HG03565 (cell line): Measurements from ENCODE around the gene MTA3.
"Not testable (repeated sequence)": the region's sequence is repeated elsewhere in the genome, so short reads cannot be mapped to it uniquely, and the experiment has no call there.

Experiments
- ATAC-seq: cut with Tn5 transposase; IDR thresholded peaks from one replicate; pipeline ENCODE4 v1.9.1; 2021; ENCODE audit warnings: mild to moderate bottlenecking, moderate library complexity; ENCODE audit not compliant: unreplicated experiment

The MTA3 gene

DNA sequence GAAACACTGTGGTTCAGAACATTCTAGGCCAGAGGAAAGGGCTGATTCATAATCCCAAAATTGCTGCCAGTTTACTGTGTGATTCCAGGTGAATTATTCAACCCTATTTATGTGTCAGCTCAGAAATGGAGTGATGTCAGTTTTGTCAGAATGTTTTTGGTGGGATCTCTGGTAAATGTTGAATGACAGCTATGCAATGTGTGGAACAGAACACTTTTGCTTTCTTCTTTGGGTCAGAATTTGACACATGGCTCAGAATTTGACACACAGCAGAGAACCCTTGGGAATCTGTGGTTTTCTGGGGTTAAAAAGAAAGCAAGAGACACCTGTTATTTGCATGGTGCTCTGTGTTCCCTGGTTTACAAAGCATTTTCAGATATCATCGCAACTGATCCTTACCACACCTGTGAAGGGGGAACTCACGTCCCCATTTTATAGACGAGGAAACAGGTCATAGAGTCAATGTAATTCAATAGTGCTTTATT is 1.6 kb upstream of the MTA3 start:
- ATAC-seq = peak; percentile 47

DNA sequence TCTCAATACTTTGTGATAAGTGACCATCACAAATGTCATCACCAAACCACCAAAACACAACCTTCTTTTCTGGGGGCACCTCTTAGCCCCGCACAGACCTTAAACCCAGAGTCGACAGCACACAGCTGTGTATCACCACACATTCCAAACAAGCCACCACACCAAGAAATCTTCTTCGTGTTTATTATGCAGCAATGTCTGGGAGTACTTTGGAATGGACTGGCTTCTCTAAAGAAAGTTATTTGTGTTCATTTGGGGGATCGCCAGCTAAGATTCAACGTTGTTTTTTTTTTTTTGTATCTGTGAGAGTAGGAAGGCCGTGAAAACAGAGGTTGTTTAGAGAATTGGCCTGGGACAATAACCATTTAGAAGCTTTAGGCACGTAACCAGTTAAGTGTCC is 1.1 kb upstream of the MTA3 start:
- ATAC-seq = no peak

DNA sequence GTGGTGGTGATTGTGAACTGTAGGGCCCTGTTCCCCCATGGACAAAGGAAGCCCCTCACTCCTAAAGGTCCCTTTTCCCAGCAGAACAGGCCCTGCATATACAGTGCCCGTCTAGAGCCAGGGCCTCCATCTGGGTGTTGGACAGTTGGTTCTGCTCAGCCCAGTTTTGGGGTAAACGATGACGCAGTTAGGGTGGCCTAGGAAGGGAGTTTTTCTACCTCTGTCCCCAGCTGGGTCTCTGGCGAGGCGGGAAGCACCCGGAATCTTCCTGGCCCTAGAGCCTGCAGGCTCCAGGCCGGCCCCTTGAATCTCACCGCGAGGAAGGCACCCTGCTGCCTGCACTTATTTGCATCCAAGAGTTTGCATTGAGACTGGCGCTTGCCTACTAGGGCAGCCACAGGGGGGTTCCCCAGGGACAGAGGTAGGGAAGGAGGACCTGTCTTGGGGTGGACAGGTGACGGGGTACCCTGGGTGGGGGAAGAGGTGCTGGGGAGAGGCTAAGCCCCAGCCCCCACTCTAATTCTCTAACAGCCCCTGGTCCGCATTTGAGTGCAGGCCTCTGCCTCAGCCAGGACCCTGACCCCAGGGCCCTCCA is 529 bp upstream of the MTA3 start:
- ATAC-seq = peak; percentile 69

DNA sequence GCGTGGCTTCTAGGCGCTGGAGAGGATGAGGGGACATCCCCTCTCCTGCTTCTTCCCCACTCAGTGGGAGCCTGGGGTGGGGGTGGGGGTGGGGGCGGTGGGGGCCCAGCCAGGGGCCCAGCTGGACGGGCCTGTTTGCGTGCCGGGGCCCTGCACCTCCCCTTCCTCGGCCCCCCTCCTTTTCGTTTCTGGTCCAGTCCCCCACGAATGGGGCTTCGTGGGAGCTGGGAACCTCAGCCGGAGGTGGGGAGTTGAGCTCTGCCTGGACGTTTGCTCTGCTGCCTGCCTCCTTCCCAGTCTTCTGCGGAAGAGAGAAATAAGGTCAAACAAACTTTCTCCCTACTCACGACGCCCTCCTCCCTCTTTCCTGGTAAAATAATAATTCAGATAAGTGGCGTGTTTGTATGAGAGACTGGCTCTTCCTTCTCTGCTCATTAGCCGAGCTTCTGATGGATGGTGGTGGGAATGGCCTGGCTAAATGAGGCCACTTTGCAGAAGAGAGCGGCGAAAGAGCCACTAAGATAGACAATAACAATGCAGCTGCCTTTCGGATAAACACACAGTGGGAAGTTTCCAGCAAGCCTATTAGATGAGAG is 782 bp downstream of the MTA3 start:
- ATAC-seq = no peak

DNA sequence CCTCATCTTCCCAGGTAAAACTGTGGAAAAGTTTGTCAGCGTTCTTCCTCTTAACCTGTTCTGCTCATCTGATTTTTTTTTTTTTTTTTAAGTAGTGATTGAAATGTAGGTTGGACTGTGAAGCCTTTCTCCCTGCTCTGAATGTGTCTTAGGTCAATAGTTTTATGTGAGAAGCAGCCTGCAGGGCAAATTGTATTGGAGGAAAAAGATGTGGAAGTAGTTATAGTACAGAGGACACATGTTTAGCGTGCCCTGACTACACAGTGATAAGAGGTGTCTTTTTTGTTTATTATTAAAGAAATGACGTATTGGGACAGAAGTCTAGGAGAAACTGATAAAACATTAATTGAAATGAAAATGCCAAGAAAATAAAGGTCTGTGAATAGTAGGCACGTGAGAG is 1.5 kb downstream of the MTA3 start:
- no peak for ATAC-seq

DNA sequence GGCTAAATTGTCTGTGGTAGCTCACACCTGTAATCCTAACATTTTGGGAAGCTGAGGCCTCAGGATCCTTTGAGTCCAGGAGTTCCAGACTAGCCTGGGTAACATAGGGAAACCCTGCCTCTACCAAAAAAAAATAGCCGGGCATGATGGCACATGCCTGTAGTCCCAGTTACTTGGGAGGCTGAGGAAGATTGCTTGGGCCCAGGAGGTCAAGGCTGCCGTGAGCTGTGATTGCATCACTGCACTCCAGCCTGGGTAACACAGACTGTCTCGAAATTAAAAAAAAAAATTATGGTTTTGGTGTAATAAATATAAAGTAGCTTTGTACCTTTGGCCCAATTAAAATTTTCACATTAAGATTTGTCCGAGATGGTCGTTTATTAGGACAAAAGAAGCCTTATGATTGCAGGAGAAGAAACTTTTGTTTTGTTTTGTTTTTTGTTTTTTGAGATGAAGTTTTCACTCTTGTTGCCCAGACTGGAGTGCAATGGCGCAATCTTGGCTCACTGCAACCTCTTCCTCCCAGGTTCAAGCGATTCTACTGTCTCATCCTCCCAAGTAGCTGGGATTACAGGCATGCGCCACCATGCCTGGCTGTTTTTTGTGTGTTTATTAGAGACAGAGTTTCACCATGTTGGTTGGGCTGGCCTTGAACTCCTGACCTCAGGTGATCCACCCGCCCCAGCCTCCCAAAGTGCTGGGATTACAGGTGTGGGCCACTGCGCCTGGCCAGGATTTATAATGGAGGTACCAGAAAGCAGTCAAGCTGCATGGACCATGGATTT is 4.1 kb downstream of the MTA3 start:
- no peak for ATAC-seq

DNA sequence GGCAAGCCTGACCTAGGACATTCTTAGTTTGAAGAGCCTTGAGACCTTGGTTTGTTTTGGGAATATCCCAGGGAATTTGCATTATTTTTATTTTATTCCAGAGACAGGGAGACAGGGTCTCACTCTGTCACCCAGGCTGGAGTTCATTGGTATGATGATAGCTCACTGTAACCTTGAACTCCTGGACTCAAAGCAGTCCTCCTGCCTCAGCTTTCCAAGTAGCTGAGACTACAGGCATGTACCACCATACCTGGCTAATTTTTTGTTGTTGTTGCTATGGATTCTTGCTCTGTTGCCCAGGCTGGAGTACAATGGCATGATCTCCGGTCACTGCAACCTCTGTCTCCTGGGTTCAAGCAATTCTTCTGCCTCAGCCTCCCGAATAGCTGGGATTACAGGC is 4.8 kb downstream of the MTA3 start:
- no peak for ATAC-seq

DNA sequence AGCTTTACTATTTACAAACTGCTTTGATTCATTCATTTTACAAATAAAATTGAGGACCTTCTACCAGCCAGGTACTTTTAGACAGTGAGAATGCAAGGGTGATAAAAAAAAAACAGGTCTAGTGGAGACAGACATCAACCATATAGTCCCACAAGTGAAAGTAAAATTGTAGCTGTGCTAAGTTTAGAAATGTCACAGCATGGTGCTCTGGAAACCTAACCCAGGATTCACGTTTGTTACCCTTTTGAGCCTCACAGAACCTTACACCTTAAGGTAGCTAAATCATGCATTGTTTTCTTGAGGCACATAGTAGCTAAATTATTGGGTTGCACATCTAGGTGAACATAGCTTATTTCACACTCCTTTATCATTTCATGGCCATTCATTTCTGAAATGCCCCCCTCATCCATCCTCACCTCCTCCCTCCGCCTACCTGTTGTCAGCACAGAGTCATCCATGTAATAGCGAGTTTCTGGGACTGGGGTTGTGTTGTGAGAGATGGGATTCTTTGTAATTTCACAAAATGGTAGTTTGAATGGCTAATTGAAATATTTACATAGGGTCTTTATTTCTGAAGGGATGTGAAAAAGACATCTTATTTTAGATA is 7.1 kb downstream of the MTA3 start:
- ATAC-seq = peak; percentile 61

DNA sequence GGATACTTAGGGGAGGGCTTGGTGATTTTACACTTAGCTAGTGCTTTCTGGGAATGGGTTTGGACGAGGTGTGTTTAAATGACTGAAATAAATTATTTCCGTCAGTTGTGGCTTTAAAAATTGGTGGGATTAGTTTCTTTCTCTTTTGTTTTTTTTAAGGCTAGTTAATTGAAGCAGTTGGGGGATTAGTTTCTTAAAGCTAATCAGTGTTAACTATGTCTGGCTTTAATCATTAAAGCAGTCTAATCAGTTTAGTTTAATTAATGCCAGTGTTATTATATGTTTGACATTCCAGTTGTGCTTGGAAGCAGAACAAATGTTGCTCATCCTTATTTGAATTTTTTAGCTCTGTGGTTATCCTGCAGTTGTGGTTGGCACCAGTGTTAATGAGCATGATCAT is 10.2 kb downstream of the MTA3 start:
- ATAC-seq = no peak

DNA sequence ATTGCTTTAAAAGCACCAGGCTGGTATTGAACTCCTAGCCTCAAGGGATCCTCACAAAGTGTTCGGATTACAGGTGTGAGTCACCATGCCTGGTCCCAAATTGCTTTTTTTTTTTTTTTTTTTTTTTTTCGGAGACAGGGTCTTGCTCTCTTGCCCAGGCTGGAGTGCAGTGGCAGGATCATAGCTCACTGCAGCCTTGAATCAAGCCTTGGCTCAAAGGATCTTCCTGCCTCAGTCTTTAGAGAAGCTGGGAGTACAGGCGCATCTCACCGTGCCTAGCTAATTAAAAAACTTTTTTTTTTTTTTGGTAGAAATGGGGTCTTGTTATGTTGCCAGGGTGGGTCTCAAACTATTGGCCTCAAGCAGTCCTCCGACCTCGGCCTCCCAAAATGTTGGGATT is 12.8 kb downstream of the MTA3 start:
- ATAC-seq = no peak

DNA sequence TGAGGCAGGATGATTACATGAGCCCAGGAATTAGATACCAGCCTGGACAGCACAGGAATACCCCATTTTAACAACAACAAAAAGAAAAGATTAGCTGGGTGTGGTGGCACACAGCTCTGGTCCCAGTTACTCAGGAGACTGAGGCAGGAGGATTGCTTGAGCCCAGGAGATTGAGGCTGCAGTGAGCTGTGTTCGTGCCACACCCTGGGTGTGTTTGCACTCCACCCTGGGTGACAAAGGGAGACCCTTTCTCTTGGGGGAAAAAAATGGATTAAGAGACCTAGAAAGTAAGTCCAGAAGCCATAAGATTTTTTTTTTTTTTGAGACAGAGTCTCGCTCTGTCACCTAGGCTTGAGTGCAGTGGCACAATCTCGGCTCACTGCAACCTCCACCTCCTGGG is 16.2 kb downstream of the MTA3 start:
- not testable (repeated sequence) for ATAC-seq

DNA sequence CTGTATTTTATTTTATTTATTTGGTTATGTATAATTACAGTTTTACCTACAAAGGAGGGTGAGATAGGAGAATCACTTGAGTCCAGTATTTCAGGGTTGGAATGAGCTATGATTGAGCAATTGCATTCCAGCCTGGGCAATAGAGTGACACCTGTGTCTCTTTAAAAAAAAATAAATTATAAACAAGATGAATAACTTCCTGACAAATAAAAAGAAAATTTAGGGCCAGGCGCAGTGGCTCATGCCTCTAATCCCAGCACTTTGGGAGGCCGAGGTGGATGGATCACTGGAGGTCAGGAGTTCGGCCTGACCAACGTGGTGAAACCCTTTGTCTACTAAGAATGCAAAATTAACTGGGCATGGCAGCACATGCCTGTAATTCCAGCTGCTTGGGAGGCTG is 17.3 kb downstream of the MTA3 start:
- no peak for ATAC-seq

DNA sequence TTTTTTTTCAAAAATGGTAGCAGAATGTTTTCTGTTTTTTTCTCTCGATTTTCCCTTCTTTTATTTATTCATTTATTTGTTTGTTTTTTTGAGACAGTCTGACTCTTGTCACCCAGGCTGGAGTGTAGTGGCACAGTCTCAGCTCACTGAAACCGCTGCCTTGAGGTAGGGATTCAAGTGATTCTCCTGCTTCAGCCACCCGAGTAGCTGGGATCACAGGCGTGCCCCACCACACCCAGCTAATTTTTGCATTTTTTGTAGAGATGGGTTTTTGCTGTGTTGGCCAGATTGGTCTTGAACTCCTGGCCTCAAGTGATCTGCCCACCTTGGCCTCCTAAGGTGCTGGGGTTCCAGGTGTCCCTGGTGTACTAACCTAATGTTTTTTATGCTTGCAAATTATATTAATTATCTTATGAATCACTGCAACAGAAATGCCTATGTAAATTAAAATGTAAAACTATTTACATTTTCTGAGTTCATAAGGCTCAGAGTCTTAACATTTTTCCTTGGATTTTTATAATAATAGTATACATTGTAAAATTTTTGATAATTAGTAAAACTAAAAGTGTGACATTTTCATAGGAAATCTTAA is 19.2 kb downstream of the MTA3 start:
- no peak for ATAC-seq

DNA sequence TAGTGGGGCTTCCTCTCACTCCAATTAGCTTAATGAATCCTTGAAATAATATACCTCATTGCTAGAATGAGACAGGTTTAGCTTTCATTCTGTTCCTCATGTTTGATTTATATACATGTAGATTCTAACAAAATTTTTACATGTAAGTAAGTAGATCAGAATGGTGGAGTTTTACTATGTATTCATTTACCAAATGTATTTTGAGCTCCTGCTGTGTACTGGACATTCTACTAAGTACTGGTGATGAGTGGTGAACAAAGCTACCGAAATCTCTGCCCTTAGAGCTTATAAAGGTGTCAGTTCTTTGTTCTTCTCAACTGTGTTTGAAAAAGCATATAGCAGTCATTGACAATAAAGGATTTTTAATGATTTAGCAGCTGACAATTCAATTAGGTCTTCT is 19.7 kb downstream of the MTA3 start:
- no peak for ATAC-seq

DNA sequence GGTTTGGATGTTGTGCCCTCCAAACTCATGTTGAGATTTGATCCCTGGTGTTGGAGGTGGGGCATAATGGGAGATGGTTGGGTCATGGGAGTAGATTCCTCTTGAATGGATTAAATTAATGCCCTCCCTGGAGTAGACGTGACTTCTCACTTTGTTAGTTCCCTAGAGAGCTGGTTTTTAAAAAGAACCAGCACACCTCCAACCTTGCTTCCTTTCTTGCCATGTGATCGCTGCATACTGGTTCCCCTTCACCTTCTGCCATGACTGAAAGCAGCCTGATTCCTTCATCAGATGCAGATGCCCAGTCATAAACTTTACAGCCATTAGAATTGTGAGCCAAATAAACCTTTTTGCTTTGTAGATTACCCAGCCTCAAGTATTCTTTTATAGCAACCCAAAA is 21.7 kb downstream of the MTA3 start:
- no peak for ATAC-seq

DNA sequence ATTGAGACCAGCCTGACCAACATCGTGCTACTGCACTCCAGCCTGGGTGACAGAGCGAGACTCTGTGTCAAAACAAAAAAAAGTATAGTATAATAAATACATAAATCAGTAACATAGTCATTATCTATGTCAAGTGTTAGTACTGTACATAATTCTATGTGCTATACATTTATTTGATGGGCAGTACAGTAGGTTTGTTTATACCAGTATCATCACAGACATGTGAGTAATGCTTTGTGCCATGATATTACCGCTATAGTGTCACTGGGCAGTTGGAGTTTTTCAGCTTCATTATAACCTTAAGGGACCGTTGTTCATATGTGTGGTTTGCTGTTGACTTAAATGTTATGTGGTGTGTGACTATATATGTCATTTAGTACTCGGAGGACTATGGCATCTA is 24.9 kb downstream of the MTA3 start:
- no peak for ATAC-seq

DNA sequence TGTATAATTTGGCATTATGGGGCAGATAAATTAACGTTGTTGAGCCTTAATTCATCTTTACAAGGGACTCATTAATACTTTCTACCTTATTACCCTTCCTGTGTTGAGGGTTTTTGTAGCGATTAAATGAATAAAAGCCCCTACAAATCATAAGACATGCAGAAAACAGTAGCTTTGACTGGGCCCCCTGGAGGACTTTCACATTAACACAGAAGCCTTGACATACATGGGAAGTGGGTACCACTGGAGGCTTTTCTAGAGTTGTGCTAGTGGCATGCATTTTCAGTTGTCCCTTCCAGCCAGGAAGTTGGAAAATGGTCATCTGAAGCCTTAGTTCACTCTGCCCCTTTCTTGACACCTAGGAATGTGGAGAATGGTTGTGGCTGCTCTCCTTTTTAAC is 30.2 kb downstream of the MTA3 start:
- no peak for ATAC-seq

DNA sequence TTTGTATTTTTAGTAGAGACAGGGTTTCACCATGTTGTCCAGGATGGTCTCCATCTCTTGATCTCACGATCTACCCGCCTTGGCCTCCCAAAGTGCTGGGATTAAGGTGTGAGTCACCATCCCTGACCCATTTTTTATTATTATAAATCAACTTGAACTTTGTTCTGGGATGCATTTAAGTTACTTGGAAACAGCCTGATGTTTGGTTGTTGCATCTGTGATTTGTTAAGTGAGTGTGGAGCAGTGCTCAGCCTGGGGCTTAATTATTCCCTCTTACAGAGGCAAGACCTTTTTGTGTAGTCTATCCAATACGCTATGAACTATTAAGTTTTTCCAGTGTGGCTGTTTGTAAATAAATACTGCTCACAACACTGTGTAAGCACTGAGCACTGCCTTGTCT is 32.6 kb downstream of the MTA3 start:
- ATAC-seq = no peak

DNA sequence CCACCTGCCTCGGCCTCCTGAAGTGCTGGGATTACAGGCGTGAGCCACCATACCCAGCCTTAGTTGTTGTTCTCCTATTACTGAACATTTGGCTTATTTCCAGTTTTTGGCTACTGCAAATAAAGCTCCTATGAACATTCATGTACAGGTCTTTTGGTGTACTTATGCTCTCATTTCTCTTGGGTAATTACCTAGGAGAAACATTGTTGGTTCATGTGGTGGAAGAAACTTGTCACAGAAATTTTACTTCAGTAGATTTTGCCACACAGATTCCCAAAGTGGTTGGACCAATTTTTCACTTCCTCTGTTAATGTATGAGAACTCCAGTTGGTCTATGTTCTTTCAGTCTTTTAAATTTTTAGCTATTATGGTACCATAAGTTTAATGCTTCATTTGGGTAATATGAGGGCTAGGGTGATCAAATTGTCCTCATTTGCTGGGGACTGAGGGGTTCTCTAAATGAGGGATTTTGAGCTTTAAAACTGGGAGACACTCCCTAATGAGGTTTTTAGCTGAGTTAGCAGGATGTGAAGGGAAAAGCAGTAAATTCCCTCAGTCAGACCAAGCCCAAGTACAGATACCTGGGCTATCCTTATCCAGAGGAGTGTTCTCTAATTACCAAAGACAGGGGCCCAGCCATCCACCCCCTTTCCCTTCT is 33.9 kb downstream of the MTA3 start:
- no peak for ATAC-seq

DNA sequence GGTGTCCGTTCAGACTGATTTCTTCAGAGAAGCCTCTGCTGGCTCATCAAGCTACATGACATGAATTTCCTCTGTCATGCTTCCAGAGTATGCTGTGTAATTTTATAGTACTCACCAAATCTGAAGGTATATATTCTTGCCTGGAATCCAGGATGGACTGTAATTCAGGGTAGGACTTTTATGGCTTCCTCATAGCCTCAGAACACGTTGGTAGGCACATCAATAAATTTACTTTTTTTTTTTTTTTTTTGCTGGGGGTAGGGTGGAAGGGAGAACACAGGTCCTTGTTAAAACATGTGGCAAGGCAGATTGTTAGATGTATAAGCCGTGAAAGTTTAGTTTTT is 34.4 kb downstream of the MTA3 start:
- ATAC-seq = no peak

DNA sequence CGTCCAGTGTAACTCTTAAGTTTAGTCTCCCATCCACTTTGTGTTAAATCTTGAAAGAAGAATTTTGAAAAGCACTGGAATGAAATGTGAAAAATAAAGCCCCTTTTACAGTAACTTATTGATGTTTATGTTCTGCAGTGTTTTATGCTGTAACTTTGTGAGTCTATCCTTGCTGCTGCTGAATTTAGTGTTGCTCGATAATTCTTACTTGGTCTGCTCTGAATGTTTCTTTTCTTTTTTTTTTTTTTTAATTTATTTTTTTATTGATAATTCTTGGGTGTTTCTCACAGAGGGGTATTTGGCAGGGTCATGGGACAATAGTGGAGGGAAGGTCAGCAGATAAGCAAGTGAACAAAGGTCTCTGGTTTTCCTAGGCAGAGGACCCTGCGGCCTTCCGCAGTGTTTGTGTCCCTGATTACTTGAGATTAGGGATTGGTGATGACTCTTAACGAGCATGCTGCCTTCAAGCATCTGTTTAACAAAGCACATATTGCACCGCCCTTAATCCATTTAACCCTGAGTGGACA is 36.0 kb downstream of the MTA3 start:
- ATAC-seq = not testable (repeated sequence)
